Articular chondrocyte of knee joint (primary cell): ENCODE measurements around the gene TP53AIP1. TPM values are rescaled to one million over a fixed set of nuclear protein-coding genes. Genes with fewer than 3 reads are reported as not detected.

Experiments used
- total RNA-seq: library from RNA; depleted of rRNA; stranded (reverse); fragments of >200 nt; gene quantifications from 2 replicates; pipeline ENCODE4 v1.2.3, GENCODE V29; 2012

Gene TP53AIP1
- total RNA-seq, result under 0.01 TPM in 1 of 2 replicates, not detected in the other

GRCh38 chr11:128942817-128943427 is at the start of gene TP53AIP1:
Gene TP53AIP1 (minus strand): TSS chr11:128942871. CDS start chr11:128937818, 5,053 bp downstream.

GRCh38 chr11:128890543-128891368 is 51.9 kb downstream of the TP53AIP1 start, which contains the start of gene KCNJ5:
Gene KCNJ5 (plus strand): TSS chr11:128891356. CDS start chr11:128911274, 19,918 bp downstream.

Other genes starting within 250 kb of the TP53AIP1 start
- gene FLI1, start 248.8 kb downstream of the TP53AIP1 start, total RNA-seq, result 16.3 and 16.7 TPM in 2 replicates
- gene KCNJ1, start 75.6 kb downstream of the TP53AIP1 start, total RNA-seq, result 0.11 TPM in 1 of 2 replicates, not detected in the other
- under 0.01 and 0.13 TPM in 2 replicates for gene KCNJ5, start 51.5 kb downstream of the TP53AIP1 start, total RNA-seq
- gene ARHGAP32, start 249.5 kb upstream of the TP53AIP1 start, total RNA-seq, result 11.9 and 12.4 TPM in 2 replicates